22Rv1 (cell line): ENCODE data around the gene TMEM178B.

Experiments used
- H3K27ac ChIP-seq: fragments of 450-650 bp; 2 replicates; pipeline ENCODE4 v1.5.1; 2017
- CTCF ChIP-seq: fragments of 450-650 bp; IDR thresholded peaks from 2 replicates; pipeline ENCODE4 v1.5.1; 2017; ENCODE audit warnings: mild to moderate bottlenecking
- ZFX ChIP-seq: fragments of 450-650 bp; IDR thresholded peaks from 2 replicates; pipeline ENCODE4 v1.6.1; 2017; ENCODE audit warnings: antibody characterized with exemption, borderline replicate concordance

The TMEM178B gene

GRCh38 chr7:141511316-141511675 lies 437.4 kb downstream of the TMEM178B start:
- no peak overlapping the region for H3K27ac ChIP-seq
- no peak for TF ChIP-seq CTCF
- TF ChIP-seq ZFX, result no peak

- TF ChIP-seq ZFX, result no peak
- H3K27ac ChIP-seq, result no peak overlapping the region
Observed at GRCh38 chr7:141511676-141512396, 438.0 kb downstream of the TMEM178B start.

- TF ChIP-seq ZFX (no peak), CTCF (no peak)
- no peak overlapping the region for H3K27ac ChIP-seq
Observed at GRCh38 chr7:141512597-141512996, 438.7 kb downstream of the TMEM178B start.

- no peak overlapping the region for H3K27ac ChIP-seq
- TF ChIP-seq ZFX (no peak), CTCF (no peak)
Observed at GRCh38 chr7:141513720-141514119, 439.9 kb downstream of the TMEM178B start.

- no peak overlapping the region for H3K27ac ChIP-seq
- TF ChIP-seq ZFX, result no peak
- no peak for TF ChIP-seq CTCF
Observed at GRCh38 chr7:141515941-141516340, 442.1 kb downstream of the TMEM178B start.

GRCh38 chr7:141519623-141520022 lies 445.8 kb downstream of the TMEM178B start:
- H3K27ac ChIP-seq, result no peak overlapping the region
- TF ChIP-seq ZFX (no peak), CTCF (no peak)

- no peak overlapping the region for H3K27ac ChIP-seq
- TF ChIP-seq ZFX (no peak), CTCF (no peak)
Observed at GRCh38 chr7:141522657-141523342, 448.9 kb downstream of the TMEM178B start.
